Endometrial microvascular endothelial cells (primary cell): ENCODE data around the gene ZNF619. TPM values are rescaled to one million over a fixed set of nuclear protein-coding genes. Genes with fewer than 3 reads are reported as not detected.

Experiments
- in situ Hi-C: cut with HindIII; loops from 2 replicates; pipeline ENCODE4 v1.10.0; 2017; ENCODE audit warnings: low sequenced_read_pairs, low pct_unique_long_range_greater_than_20kb; ENCODE audit errors: inconsistent ontology term
- total RNA-seq: library from RNA; depleted of rRNA; stranded (reverse); fragments of >200 nt; gene quantifications from one replicate; pipeline ENCODE4 v1.2.3, GENCODE V29; 2015; ENCODE audit errors: inconsistent ontology term

The ZNF619 gene
- total RNA-seq, 1 donor from 2014 or later = 7.0 TPM

DNA sequence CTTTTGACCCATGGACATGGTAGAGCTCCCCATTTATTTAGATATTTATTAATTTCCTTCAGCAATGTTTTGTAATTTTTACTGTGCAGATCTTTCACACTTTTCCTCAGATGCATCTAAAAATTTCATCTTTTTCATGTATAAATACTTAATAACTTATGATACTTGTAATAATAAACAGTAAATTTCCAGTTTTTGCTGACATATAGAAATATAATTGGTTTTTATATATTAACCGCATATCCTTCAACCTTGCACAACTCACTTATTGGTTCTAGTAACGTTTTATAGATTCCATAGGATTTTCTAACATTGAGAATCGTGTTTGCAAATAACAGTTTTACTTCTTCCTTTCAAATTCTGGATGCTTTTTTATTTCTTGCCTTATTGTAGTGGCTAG is 44.3 kb downstream of the ZNF619 start:
- in situ Hi-C loops = no loop called here

DNA sequence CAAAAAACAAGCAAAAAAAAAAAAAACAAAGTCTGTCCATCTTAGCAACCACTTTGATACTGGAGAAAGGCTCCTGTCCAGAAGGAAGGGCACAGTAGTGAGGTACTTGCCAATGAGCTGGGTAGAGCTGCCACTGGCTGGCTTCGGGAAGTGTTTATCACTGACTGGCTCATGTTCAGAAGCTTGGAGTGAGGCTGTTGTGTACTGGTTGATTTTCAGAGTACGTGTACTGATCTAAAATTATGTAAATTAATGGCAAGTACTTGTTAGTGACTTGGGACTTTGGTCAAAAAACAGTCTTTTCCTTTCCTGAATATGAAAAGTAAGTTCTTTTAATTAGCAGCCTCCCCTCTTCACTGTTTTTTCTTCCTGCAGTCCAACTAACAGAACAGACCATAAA is 46.9 kb downstream of the ZNF619 start:
- in situ Hi-C loops = no loop called here

DNA sequence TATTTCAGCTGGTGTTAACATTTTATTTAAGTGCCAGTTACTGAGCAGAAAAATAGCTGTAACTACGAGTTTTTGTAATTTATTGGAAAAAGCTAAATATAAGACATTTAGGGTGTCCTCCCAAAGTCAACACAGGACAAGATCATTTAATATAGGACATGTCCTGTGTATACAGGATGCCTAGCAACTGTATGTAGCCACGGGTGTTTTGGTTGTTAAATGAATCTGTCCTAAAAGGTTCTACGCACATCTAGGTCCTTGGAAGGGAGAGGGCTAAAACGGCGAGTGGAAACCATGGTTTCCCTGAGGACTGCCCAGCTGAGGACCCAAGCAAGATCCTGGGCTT is 47.3 kb downstream of the ZNF619 start:
- in situ Hi-C loops = no loop called here

DNA sequence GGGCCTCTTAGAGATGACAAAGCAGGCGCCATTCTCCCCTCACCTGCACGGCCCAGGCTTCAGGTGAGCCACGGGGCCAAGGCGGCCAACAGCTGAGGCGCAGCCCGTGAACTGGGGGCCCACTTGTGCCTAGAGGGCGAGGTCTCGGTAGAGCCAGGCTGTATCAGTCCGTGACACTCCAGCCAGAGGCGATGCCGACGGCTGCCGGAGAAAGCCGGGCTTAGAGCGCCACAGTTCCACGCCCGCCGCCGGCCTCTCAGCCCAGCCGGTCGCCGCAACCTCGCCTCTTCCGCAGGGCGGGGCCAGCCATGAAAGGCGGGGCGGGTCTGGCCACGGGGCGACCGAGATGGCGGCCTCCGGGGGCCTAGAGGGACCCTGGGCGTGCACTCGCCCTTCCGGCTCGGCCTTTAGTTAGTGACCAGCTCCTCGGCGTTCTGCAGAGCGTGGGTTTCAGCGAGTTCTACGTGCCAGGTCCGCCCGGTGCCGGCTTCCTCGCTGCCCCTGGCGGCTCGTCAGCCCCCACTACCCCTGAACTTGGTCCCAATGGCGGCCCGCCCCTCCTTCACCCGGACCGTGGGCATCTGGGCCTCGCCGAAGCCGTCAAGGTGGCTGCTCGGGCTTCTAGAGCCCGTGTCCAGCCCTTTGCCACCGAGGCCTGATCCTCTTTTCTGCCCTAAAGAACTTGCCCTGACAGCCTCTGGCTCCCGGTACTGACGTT is 47.8 kb downstream of the ZNF619 start, which contains the start of gene ZNF621:
Gene ZNF621 (plus strand): TSS at position 393 of the 718 bp plus-strand sequence. CDS start 881 bp downstream, outside the sequence.
- in situ Hi-C loops = no loop called here

DNA sequence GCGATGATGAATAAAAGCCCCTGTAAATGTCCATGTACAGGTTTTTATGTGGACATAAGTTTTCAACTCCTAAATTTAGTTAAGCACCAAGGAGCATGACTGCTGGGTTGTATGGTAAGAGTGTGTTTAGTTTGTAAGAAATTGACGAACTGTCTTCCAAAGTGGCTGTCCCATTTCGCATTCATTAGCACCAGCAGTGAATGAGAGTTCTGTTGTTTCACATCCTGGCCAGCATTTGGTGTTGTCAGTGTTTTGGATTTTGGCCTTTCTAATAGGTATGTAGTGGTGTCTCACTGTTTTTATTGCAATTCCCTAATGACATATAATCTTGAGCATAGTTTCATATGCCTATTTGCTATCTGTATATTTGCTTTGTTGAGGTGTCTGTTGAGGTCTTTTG is 51.5 kb downstream of the ZNF619 start:
- in situ Hi-C loops = no loop called here

DNA sequence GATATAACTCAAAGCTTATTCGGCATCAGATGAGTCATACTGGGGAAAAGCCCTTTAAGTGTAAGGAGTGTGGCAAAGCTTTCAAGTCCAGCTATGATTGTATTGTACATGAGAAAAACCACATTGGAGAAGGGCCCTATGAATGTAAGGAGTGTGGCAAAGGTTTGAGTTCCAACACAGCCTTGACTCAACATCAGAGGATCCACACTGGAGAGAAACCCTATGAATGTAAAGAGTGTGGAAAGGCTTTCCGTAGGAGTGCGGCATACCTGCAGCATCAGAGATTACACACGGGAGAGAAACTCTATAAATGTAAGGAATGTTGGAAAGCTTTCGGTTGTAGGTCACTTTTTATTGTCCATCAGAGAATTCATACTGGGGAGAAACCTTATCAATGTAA is 55.3 kb downstream of the ZNF619 start:
- in situ Hi-C loops = no loop called here

DNA sequence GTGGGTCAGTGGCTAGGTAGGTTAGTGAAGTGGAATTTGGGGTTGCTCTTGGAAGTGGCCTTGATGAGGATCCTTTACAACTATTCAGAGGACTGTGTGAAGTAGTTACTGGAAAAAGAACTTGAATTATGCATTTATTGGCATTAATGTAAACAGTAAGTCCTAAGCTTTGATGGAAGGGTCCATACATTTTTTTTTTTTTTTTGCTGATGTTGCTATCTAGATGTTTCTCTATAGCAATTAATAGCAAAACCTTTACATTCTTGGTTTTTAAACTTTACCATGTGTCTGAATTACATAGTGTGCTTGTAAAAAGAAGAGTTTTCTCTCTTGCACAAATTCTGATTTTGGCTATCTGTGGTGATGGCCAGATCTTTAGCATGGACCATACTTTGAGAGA is 57.4 kb downstream of the ZNF619 start:
- in situ Hi-C loops = no loop called here

Other genes with a start within 250 kb of the ZNF619 start
- 22.0 TPM for gene EIF1B, start 167.4 kb upstream of the ZNF619 start, total RNA-seq
- gene ENTPD3, start 89.9 kb upstream of the ZNF619 start, total RNA-seq = not detected
- 350 TPM for gene RPL14, start 19.8 kb upstream of the ZNF619 start, total RNA-seq
- gene ZNF620, start 28.9 kb downstream of the ZNF619 start, total RNA-seq = 4.5 TPM
- gene ZNF621, start 47.8 kb downstream of the ZNF619 start, total RNA-seq = 9.7 TPM